WTC11 (cell line): Measurements from ENCODE around the gene ABHD12B. TPM values are rescaled to one million over a fixed set of nuclear protein-coding genes. Genes with fewer than 3 reads are reported as not detected.

Source experiments
- ATAC-seq: fragments of 200-7000 bp; cut with Tn5 transposase; 2 replicates; pipeline ENCODE4 v1.10.0; 2021; ENCODE audit warnings: mild to moderate bottlenecking, moderate library complexity
- CTCF ChIA-PET: fragments of 300-600 bp; sonication (Branson Sonifier 250); formaldehyde crosslinking; loops from one replicate; lab custom pipeline; 2021; ENCODE audit warnings: antibody characterized with exemption; lab: Charles Lee
- POLR2A ChIA-PET: fragments of 350-600 bp; sonication (Branson Sonifier 250); formaldehyde crosslinking; loops from one replicate; lab custom pipeline; 2021; ENCODE audit warnings: antibody characterized with exemption; lab: Charles Lee
- DNase-seq: peaks from one replicate; pipeline ENCODE4 v3.0.0; 2021; ENCODE audit warnings: low spot score
- H3K27ac Mint-ChIP-seq: 2 replicates; pipeline ENCODE4 v1.8.0; 2021; ENCODE audit warnings: mixed read lengths
- H3K27me3 Mint-ChIP-seq: 2 replicates; pipeline ENCODE4 v1.8.0; 2021; ENCODE audit warnings: low read depth, mild to moderate bottlenecking, moderate library complexity, mixed read lengths
- H3K36me3 Mint-ChIP-seq: 2 replicates; pipeline ENCODE4 v1.8.0; 2021; ENCODE audit warnings: mixed read lengths
- H3K4me1 Mint-ChIP-seq: 2 replicates; pipeline ENCODE4 v1.8.0; 2022; ENCODE audit warnings: mixed read lengths
- H3K4me3 Mint-ChIP-seq: 2 replicates; pipeline ENCODE4 v1.8.0; 2021; ENCODE audit warnings: mild to moderate bottlenecking, moderate library complexity, mixed read lengths
- H3K9me3 Mint-ChIP-seq: 2 replicates; pipeline ENCODE4 v1.8.0; 2021; ENCODE audit warnings: mixed read lengths
- ATF1 ChIP-seq: sonication (generic); formaldehyde crosslinking; IDR thresholded peaks from 2 replicates; pipeline ENCODE4 v1.8.1; 2023; ENCODE audit warnings: mild to moderate bottlenecking, moderate library complexity, missing genetic modification reagents
- ATF6 ChIP-seq: sonication (generic); formaldehyde crosslinking; IDR thresholded peaks from 2 replicates; pipeline ENCODE4 v1.8.1; 2023; ENCODE audit warnings: mild to moderate bottlenecking, missing genetic modification reagents
- CREB1 ChIP-seq: sonication (generic); formaldehyde crosslinking; IDR thresholded peaks from 2 replicates; pipeline ENCODE4 v1.8.0; 2023; ENCODE audit warnings: mild to moderate bottlenecking, missing genetic modification reagents
- GABPB1 ChIP-seq: sonication (generic); formaldehyde crosslinking; IDR thresholded peaks from 2 replicates; pipeline ENCODE4 v1.8.1; 2023; ENCODE audit warnings: mild to moderate bottlenecking, missing genetic modification reagents
- MXD4 ChIP-seq: fragments of 250-450 bp; sonication (Bioruptor Pico); IDR thresholded peaks from 2 replicates; pipeline ENCODE4 v1.8.0; 2021; ENCODE audit warnings: mild to moderate bottlenecking, moderate library complexity, borderline replicate concordance
- RORB ChIP-seq: fragments of 250-450 bp; sonication (Bioruptor Pico); IDR thresholded peaks from 2 replicates; pipeline ENCODE4 v1.9.0; 2021; ENCODE audit warnings: mild to moderate bottlenecking
- USF2 ChIP-seq: sonication (generic); formaldehyde crosslinking; IDR thresholded peaks from 2 replicates; pipeline ENCODE4 v1.8.1; 2023; ENCODE audit warnings: mild to moderate bottlenecking, missing genetic modification reagents, moderate library complexity
- ZBTB21 ChIP-seq: sonication (generic); formaldehyde crosslinking; IDR thresholded peaks from 2 replicates; pipeline ENCODE4 v1.8.1; 2023; ENCODE audit warnings: mild to moderate bottlenecking, missing genetic modification reagents, borderline replicate concordance
- ZNF396 ChIP-seq: fragments of 250-450 bp; sonication (Bioruptor Pico); IDR thresholded peaks from 2 replicates; pipeline ENCODE4 v1.8.0; 2021; ENCODE audit warnings: mild to moderate bottlenecking, moderate library complexity, borderline replicate concordance
- ZNF416 ChIP-seq: fragments of 250-450 bp; sonication (Bioruptor Pico); IDR thresholded peaks from 2 replicates; pipeline ENCODE4 v1.9.0; 2021; ENCODE audit warnings: mild to moderate bottlenecking, inconsistent platforms
- ZNF512 ChIP-seq: sonication (generic); formaldehyde crosslinking; IDR thresholded peaks from 2 replicates; pipeline ENCODE4 v1.8.1; 2022; ENCODE audit warnings: missing genetic modification reagents, borderline replicate concordance
- ZNF532 ChIP-seq: fragments of 250-450 bp; sonication (Bioruptor Pico); IDR thresholded peaks from 2 replicates; pipeline ENCODE4 v1.9.0; 2021; ENCODE audit warnings: mild to moderate bottlenecking, borderline replicate concordance
- total RNA-seq: library from RNA; stranded (reverse); gene quantifications from 3 replicates; pipeline ENCODE4 v1.2.3, GENCODE V29; 2021
- TF ChIP-seq, protein P1 (sequence below): sonication (generic); formaldehyde crosslinking; IDR thresholded peaks from 2 replicates; pipeline ENCODE4 v1.8.1; 2022; ENCODE audit warnings: mild to moderate bottlenecking, missing genetic modification reagents, moderate library complexity, borderline replicate concordance

ABHD12B gene
- total RNA-seq, 1 experiment from 2014 or later: 156 TPM

DNA sequence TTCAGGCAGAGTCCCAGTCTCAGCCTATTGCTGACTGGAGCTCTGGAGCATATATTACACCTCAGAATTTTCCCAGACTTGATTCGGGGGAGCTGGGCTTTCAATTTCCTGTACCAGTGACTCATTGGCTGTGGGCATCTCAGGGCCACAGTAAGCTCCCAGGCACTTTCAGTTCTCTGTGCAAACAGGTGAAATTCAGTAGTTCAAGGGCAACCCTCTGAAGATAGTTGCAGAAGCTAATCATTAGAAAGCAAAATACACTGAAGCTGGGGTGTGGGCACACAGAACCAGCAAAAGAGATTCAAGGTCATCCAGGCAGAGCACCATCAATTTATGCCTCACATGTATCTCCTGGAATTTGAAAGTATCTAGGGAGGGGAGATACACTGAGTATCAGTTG is 32.8 kb upstream of the ABHD12B start:
- CTCF ChIA-PET: interaction anchor here (2.9 kb wide), 1 partner anchor 21 kb away, joined by 12 read pairs; no protein-coding TSS in a partner anchor
- no peak overlapping the region for H3K4me3 Mint-ChIP-seq
- no peak for ATAC-seq

More for the DNA sequence above, 32.8 kb upstream of the ABHD12B start:
- Mint-ChIP-seq H3K9me3 (peaks cover 7% of the 10 kb centered on the region), H3K27me3 (peaks cover 12% of the 10 kb centered on the region), H3K27ac (no peak overlapping the region), H3K4me1 (peaks cover 2% of the 10 kb centered on the region; the same call in 1 of the 2 replicates), H3K36me3 (no peaks in the 10 kb centered on the region)
- no peak for DNase-seq
- TF ChIP-seq CREB1 (CRISPR knock-in tag) (no peak), USF2 (CRISPR knock-in tag) (no peak), ZNF396 (CRISPR knock-in tag) (no peak), ATF1 (CRISPR knock-in tag) (no peak), RORB (CRISPR knock-in tag) (no peak), ZNF512 (CRISPR knock-in tag) (no peak), GABPB1 (CRISPR knock-in tag) (no peak), ATF6 (no peak), ZNF532 (CRISPR knock-in tag) (no peak), ZNF416 (CRISPR knock-in tag) (no peak), ZBTB21 (CRISPR knock-in tag) (no peak), MXD4 (CRISPR knock-in tag) (no peak)
- TF ChIP-seq, protein P1, sequence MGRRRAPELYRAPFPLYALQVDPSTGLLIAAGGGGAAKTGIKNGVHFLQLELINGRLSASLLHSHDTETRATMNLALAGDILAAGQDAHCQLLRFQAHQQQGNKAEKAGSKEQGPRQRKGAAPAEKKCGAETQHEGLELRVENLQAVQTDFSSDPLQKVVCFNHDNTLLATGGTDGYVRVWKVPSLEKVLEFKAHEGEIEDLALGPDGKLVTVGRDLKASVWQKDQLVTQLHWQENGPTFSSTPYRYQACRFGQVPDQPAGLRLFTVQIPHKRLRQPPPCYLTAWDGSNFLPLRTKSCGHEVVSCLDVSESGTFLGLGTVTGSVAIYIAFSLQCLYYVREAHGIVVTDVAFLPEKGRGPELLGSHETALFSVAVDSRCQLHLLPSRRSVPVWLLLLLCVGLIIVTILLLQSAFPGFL (CRISPR knock-in tag): no peak
- POLR2A ChIA-PET: interaction anchor here (1.2 kb wide), 1 partner anchor 32 kb away, joined by 3 read pairs; the partner anchor contains the start of gene ABHD12B
